ENCODE results near the gene SLC1A2.

SLC1A2 gene

DNA sequence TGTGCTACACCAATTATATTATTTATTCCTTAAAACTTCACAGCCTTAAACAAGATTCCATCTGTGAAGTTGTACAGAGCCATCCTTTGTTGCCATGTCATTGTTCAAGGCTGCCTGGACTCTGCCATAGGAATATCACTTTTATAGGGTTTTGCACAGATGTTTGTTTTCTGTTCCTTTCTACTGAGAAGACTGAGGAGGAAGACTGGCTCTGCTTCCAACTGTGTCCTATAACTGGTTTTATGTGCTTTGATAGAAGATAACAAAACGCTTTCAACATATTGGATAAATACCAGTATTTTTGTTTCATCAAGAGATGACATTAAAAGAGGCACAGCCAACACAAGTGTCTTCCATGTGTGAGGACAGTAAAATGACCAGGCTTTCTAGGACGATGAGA is 159.8 kb downstream of the SLC1A2 start:
- TF ChIP-seq, protein P1, sequence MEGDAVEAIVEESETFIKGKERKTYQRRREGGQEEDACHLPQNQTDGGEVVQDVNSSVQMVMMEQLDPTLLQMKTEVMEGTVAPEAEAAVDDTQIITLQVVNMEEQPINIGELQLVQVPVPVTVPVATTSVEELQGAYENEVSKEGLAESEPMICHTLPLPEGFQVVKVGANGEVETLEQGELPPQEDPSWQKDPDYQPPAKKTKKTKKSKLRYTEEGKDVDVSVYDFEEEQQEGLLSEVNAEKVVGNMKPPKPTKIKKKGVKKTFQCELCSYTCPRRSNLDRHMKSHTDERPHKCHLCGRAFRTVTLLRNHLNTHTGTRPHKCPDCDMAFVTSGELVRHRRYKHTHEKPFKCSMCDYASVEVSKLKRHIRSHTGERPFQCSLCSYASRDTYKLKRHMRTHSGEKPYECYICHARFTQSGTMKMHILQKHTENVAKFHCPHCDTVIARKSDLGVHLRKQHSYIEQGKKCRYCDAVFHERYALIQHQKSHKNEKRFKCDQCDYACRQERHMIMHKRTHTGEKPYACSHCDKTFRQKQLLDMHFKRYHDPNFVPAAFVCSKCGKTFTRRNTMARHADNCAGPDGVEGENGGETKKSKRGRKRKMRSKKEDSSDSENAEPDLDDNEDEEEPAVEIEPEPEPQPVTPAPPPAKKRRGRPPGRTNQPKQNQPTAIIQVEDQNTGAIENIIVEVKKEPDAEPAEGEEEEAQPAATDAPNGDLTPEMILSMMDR (IDR thresholded peaks at IDR 0.05; ENCODE audit: borderline replicate concordance, insufficient read depth, low read depth, low read length) = no peak
- no peak overlapping the region for H3K4me3 ChIP-seq (ENCODE audit: low read depth, low read length)

DNA sequence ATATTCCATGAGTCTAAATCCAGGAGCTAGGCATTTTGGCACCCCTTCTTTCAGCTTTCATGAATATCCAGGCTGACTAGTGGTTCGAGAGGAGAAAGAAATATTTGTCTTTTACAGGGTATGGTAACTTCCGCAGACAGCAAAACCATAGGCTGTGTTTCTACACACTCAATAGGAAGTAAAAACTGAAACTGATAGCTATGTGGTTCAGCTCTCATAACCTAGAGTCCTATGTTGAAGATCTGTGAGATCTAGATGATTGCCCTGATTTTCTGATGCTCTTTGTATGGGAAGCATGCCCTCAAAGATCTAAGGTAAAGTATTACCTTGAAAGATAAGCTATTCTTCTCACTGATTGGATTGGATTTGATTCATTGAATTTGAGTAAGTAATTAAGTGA is 162.1 kb downstream of the SLC1A2 start:
- no peak overlapping the region for H3K4me3 ChIP-seq (ENCODE audit: low read depth, low read length)
- TF ChIP-seq, protein P1 (IDR thresholded peaks at IDR 0.05; ENCODE audit: borderline replicate concordance, insufficient read depth, low read depth, low read length) = no peak

DNA sequence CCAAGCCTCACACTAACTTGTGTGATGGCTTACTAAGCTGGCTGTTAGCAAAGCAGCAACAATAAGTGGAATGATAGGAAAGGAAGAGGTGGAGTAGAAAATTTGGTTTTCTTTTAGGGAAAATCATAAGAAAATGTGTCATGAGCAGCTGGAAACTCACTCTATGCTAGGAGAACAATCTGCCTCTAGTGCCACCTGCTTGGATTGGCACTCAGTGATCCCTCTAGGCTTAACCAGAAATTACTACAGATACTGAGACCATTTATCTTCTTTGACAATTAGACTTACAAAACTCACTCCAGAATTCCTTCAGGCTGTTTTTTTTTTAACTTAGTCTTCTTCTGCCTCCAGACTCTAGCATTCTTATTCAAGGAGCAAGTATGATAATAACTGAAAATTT is 163.1 kb downstream of the SLC1A2 start:
- TF ChIP-seq, protein P1 (IDR thresholded peaks at IDR 0.05; ENCODE audit: borderline replicate concordance, insufficient read depth, low read depth, low read length) = no peak
- no peak overlapping the region for H3K4me3 ChIP-seq (ENCODE audit: low read depth, low read length)

DNA sequence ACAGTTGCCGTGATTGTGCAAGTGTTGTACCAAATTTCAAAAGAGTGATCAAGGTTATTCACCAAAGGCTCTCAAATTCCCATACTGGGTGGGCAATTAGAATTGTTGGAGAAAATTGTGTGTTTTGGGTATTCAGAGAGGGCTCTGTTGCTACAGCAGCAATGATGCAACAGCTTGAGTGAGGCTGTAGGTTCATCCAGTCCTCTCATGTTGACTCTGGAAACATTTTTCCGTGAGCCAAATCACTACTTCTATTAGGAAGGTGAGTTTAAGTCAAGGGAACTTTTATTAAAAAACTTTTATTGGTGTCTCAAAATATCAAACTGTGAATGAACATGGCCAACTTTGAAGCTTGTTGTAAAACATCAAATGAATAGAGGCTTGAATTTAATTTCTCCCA is 163.8 kb downstream of the SLC1A2 start:
- no peak overlapping the region for H3K4me3 ChIP-seq (ENCODE audit: low read depth, low read length)
- TF ChIP-seq, protein P1 (IDR thresholded peaks at IDR 0.05; ENCODE audit: borderline replicate concordance, insufficient read depth, low read depth, low read length) = no peak

DNA sequence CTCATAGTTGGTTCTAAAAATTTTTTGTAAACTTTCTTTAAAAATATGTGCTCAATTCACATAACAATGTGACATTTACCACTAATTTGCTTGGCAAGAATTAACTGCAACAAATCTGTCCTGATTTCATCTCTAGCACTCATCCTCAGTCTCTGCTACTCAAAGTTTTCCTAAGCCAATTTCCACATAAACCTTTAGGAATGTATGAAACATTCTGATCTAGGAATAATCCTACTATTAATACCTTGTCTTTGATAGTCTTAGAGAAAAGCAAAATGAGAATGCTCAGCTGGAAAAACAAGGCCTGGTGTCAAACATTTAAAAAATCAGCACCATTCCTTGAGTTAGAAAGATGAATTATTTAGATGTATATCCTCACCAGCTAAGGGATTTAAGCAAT is 166.1 kb downstream of the SLC1A2 start:
- H3K4me3 ChIP-seq (ENCODE audit: low read depth, low read length) = no peak overlapping the region
- TF ChIP-seq, protein P1 (IDR thresholded peaks at IDR 0.05; ENCODE audit: borderline replicate concordance, insufficient read depth, low read depth, low read length) = no peak

DNA sequence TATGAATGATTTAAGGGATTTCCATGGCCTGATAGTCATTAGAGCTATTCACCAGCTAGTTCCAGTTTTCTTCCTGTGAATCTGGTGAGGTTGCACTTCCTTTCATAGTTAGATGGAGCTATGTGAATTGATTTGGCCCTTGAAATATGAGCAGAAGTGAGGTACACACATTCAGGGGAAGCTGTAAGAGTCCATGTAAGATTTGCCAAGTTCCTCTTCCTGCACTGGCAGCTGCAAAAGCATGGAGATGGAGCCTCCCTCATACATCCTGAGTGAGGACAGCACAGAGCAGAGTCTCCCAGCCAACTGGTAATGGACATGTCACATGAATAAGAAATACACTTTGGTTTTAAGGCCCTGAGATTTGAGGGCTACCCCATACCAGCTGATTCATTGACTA is 168.7 kb downstream of the SLC1A2 start:
- TF ChIP-seq, protein P1 (IDR thresholded peaks at IDR 0.05; ENCODE audit: borderline replicate concordance, insufficient read depth, low read depth, low read length) = no peak

DNA sequence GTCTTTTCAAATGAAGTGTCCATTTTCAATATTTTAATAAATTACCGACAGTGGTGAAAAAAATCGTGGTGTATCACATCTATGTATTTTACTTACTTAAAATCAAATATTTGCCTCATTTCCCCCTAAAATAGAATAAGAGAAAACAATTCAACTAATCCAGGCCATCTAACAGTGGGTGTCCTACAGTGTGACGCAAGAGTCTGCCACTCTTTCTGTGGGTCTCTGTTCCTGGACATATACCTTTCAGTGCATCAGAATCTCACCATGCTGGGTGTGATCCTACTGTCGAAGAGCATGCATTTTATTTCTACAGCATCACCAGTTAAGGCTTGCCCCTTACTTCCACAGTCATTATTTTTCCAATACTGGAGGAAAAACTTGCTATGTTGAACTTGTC is 169.2 kb downstream of the SLC1A2 start:
- H3K4me3 ChIP-seq (ENCODE audit: low read depth, low read length) = no peak overlapping the region
- TF ChIP-seq, protein P1 (IDR thresholded peaks at IDR 0.05; ENCODE audit: borderline replicate concordance, insufficient read depth, low read depth, low read length) = no peak

More for the DNA sequence above, 168.7 kb downstream of the SLC1A2 start:
- H3K4me3 ChIP-seq (ENCODE audit: low read depth, low read length) = no peak overlapping the region

Measured in GM12875 (cell line).